Uterus (tissue), 2 donors: ENCODE results near the gene LINC00632.

Experiments used
- POLR2A ChIP-seq, 2 donors: fragments of 450-650 bp; IDR thresholded peaks; one replicate each; pipeline ENCODE4 v1.6.1; 2016; ENCODE audit warnings: antibody characterized with exemption in 2 of 2, mild to moderate bottlenecking in 1 of 2, moderate library complexity in 1 of 2
- TF ChIP-seq, protein P1 (sequence below), 4 experiments: fragments of 200-600 bp in 2 of 4; fragments of 450-650 bp in 2 of 4; sonication (generic) in 2 of 4; IDR thresholded peaks; one replicate each; pipeline ENCODE4 v1.5.1; 2016 to 2019; ENCODE audit warnings: antibody characterized with exemption in 4 of 4, mild to moderate bottlenecking in 2 of 4, moderate library complexity in 1 of 4

GRCh38 chrX:140715787-140716186 lies 6.2 kb downstream of the LINC00632 start:
- TF ChIP-seq POLR2A (IDR thresholded peaks at IDR 0.05), result no peak
- TF ChIP-seq, protein P1, sequence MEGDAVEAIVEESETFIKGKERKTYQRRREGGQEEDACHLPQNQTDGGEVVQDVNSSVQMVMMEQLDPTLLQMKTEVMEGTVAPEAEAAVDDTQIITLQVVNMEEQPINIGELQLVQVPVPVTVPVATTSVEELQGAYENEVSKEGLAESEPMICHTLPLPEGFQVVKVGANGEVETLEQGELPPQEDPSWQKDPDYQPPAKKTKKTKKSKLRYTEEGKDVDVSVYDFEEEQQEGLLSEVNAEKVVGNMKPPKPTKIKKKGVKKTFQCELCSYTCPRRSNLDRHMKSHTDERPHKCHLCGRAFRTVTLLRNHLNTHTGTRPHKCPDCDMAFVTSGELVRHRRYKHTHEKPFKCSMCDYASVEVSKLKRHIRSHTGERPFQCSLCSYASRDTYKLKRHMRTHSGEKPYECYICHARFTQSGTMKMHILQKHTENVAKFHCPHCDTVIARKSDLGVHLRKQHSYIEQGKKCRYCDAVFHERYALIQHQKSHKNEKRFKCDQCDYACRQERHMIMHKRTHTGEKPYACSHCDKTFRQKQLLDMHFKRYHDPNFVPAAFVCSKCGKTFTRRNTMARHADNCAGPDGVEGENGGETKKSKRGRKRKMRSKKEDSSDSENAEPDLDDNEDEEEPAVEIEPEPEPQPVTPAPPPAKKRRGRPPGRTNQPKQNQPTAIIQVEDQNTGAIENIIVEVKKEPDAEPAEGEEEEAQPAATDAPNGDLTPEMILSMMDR (IDR thresholded peaks at IDR 0.05), result no peak
